Measurements from ENCODE around the gene RTF2.

Gene RTF2

DNA sequence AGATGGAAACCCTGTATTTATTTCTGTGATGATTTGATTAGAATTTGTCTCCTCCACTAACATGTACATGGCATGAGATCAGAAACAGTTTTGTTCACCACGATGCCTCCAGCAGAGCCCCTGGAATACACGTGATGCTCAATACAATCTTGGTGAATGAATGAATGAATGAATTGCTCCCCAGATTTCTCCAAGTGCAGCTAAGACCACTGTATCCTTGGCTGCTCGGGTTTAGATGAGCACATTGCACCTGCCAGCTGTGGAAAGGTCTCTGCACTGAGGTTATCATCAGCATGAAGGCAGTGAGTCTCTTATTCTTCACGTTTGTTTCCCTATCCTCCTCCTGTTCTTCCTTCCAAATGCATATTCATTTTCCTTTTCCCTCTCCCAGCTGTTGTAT lies 38.5 kb upstream of the RTF2 start:
- H3K4me1 ChIP-seq (ENCODE audit: insufficient read depth, low read length): no peaks in the 10 kb centered on the region
- H3K9me3 ChIP-seq (ENCODE audit: control insufficient read depth, insufficient read depth, low read length): no peaks in the 10 kb centered on the region
- no peaks in the 10 kb centered on the region for H3K36me3 ChIP-seq (ENCODE audit: insufficient read depth, low read length)
- no peak overlapping the region for H3K9ac ChIP-seq (ENCODE audit: low read depth, low read length)

- no peaks in the 10 kb centered on the region for H3K36me3 ChIP-seq (ENCODE audit: insufficient read depth, low read length)
- H3K9ac ChIP-seq (ENCODE audit: low read depth, low read length): no peak overlapping the region
- no peaks in the 10 kb centered on the region for H3K4me1 ChIP-seq (ENCODE audit: insufficient read depth, low read length)
Observed at GRCh38 chr20:56430461-56430860, 38.0 kb upstream of the RTF2 start.

DNA sequence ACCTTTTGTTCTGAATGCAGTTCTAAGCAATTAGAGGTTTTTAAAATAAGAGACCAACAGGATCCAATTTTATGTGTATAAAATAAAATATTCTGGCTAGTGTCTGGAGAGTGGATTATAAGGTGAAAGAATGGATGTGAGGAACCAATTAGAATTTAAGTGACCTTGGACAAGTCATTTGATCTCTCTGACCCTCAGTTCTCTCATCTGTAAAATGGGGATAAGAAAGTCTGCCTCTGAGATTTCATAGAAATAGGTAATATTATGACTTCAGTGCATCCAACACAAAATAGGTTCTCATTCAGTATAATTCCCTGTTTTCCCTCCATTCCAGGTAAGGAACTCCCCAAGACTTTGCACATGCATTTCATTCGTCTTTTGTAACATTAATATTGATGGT lies 37.5 kb upstream of the RTF2 start:
- no peaks in the 10 kb centered on the region for H3K9me3 ChIP-seq (ENCODE audit: control insufficient read depth, insufficient read depth, low read length)
- no peaks in the 10 kb centered on the region for H3K36me3 ChIP-seq (ENCODE audit: insufficient read depth, low read length)
- no peaks in the 10 kb centered on the region for H3K4me1 ChIP-seq (ENCODE audit: insufficient read depth, low read length)
- H3K9ac ChIP-seq (ENCODE audit: low read depth, low read length): no peak overlapping the region

More at GRCh38 chr20:56430461-56430860, 38.0 kb upstream of the RTF2 start:
- no peaks in the 10 kb centered on the region for H3K9me3 ChIP-seq (ENCODE audit: control insufficient read depth, insufficient read depth, low read length)

- Histone ChIP-seq H3K9me3 (ENCODE audit: control insufficient read depth, insufficient read depth, low read length) (no peaks in the 10 kb centered on the region), H3K9ac (ENCODE audit: low read depth, low read length) (no peak overlapping the region), H3K36me3 (ENCODE audit: insufficient read depth, low read length) (no peaks in the 10 kb centered on the region), H3K4me1 (ENCODE audit: insufficient read depth, low read length) (no peaks in the 10 kb centered on the region)
Observed at GRCh38 chr20:56431471-56431870, 37.0 kb upstream of the RTF2 start.

DNA sequence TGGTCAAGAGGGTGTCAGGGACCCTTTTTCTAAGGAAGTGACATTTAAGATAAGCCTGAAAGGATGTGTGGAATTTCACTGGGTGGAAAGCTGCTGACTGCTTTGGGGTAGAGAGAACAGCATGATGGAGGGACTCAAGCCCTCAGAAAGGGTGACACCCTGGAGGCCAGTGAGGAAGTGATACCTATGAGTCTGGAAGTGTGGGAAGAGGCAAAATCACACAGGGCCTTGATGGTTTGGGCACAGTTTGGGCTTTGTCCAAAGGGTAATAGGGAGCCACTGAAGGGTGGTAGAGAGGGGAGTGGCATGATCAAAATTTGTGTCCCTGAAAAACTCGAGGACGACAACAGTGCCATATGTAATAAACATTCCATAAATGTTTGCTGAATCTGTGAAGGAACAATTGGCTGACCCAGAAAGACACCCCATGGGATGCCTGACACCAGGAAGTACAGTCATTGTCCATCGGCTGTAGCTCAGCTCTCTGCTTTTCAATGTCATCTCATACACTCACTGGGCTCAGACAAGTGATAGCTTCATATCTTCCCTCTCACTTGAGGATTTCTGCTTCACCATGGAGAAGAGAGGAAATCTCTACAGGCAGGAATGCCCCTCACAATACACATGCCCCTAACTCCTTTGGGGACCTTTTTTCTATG lies 35.1 kb upstream of the RTF2 start:
- H3K4me1 ChIP-seq (ENCODE audit: insufficient read depth, low read length): no peaks in the 10 kb centered on the region
- H3K9ac ChIP-seq (ENCODE audit: low read depth, low read length): no peak overlapping the region
- no peaks in the 10 kb centered on the region for H3K36me3 ChIP-seq (ENCODE audit: insufficient read depth, low read length)
- no peaks in the 10 kb centered on the region for H3K9me3 ChIP-seq (ENCODE audit: control insufficient read depth, insufficient read depth, low read length)

GRCh38 chr20:56433880-56434255 lies 34.6 kb upstream of the RTF2 start:
- Histone ChIP-seq H3K36me3 (ENCODE audit: insufficient read depth, low read length) (no peaks in the 10 kb centered on the region), H3K4me1 (ENCODE audit: insufficient read depth, low read length) (no peaks in the 10 kb centered on the region), H3K9ac (ENCODE audit: low read depth, low read length) (no peak overlapping the region), H3K9me3 (ENCODE audit: control insufficient read depth, insufficient read depth, low read length) (no peaks in the 10 kb centered on the region)

DNA sequence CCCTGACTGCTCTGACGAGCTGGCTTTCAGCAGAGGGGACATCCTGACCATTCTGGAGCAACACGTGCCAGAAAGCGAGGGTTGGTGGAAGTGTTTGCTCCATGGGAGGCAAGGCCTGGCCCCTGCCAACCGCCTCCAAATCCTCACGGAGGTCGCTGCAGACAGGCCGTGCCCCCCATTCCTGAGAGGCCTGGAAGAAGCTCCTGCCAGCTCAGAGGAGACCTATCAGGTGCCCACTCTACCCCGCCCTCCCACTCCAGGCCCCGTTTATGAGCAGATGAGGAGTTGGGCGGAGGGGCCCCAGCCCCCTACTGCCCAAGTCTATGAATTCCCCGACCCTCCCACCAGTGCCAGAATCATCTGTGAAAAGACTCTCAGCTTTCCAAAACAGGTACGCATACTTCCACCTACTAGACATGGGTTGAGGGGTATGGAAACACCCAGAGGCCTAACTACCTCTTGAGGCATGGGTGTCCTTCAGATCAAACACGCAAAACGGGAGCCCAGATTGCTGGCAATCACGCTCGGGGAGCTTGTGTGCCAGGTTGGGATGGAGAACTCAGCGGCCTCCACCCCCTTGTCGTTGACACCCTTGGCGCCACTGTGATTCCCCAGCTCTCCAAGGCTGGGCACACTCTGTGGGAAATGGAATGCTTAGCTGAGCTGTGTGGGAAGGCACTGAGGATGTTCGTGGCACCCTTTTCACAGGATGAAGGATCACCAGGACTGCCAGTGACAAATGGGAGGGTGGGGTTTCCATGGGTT lies 31.0 kb upstream of the RTF2 start:
- H3K36me3 ChIP-seq (ENCODE audit: insufficient read depth, low read length): no peaks in the 10 kb centered on the region
- no peaks in the 10 kb centered on the region for H3K4me1 ChIP-seq (ENCODE audit: insufficient read depth, low read length)
- H3K9me3 ChIP-seq (ENCODE audit: control insufficient read depth, insufficient read depth, low read length): no peaks in the 10 kb centered on the region
- H3K9ac ChIP-seq (ENCODE audit: low read depth, low read length): no peak overlapping the region

DNA sequence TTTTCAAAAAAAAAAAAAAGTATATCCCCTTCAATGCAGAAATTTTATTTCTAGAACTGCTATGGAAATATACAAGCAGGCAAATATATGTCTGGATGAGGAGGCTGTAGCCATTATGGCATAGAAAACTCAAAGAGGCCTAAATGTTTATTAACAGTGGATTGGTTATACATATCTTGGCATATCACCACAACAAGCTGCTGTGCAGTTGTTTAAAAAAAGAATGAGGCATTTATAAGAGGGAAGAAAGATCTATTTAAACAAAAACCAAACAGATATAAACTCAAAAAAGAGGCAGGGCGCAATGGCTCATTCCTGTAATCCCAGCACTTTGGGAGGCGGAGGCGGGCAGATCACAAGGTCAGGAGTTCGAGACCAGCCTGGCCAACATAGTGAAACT lies 30.1 kb upstream of the RTF2 start:
- Histone ChIP-seq H3K4me1 (ENCODE audit: insufficient read depth, low read length) (no peaks in the 10 kb centered on the region), H3K9me3 (ENCODE audit: control insufficient read depth, insufficient read depth, low read length) (no peaks in the 10 kb centered on the region), H3K9ac (ENCODE audit: low read depth, low read length) (no peak overlapping the region), H3K36me3 (ENCODE audit: insufficient read depth, low read length) (no peaks in the 10 kb centered on the region)

- no peaks in the 10 kb centered on the region for H3K36me3 ChIP-seq (ENCODE audit: insufficient read depth, low read length)
- H3K4me1 ChIP-seq (ENCODE audit: insufficient read depth, low read length): no peaks in the 10 kb centered on the region
- no peaks in the 10 kb centered on the region for H3K9me3 ChIP-seq (ENCODE audit: control insufficient read depth, insufficient read depth, low read length)
- H3K9ac ChIP-seq (ENCODE audit: low read depth, low read length): no peak overlapping the region
Observed at GRCh38 chr20:56439771-56440291, 28.6 kb upstream of the RTF2 start.

DNA sequence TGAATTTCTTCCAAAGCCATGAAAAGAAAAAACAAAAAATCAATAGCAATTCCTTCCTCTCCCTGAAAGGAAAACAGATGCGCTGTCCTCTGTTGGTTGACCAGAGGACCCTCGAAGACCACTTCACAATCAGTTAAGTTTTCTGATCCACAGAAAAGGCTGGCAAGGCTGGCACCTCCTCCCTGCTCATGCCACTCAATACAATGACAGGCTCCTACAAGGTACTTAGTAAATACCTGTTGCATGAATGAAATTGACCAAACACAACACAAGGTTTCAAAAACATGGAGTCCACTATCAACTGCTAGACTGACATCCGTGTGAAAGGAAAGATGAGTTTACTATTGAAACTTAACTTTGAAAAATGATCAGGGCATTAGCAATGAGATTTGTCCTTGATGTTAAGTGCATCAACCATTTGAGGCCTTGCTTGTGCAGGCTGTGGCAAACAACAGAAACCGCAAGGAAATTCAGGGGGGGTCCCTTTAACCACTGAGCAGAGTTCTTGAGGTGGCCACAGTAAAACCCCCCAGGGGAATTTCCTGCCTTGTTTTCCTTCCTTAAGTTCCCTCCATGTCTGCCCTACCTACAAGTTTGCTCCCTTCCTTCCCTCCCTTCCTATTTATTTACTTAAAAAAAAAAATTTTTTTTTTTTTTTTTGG lies 27.9 kb upstream of the RTF2 start:
- H3K9ac ChIP-seq (ENCODE audit: low read depth, low read length): no peak overlapping the region
- H3K9me3 ChIP-seq (ENCODE audit: control insufficient read depth, insufficient read depth, low read length): no peaks in the 10 kb centered on the region
- H3K4me1 ChIP-seq (ENCODE audit: insufficient read depth, low read length): no peaks in the 10 kb centered on the region
- H3K36me3 ChIP-seq (ENCODE audit: insufficient read depth, low read length): no peaks in the 10 kb centered on the region

- no peaks in the 10 kb centered on the region for H3K4me1 ChIP-seq (ENCODE audit: insufficient read depth, low read length)
- no peaks in the 10 kb centered on the region for H3K36me3 ChIP-seq (ENCODE audit: insufficient read depth, low read length)
- no peaks in the 10 kb centered on the region for H3K9me3 ChIP-seq (ENCODE audit: control insufficient read depth, insufficient read depth, low read length)
- no peak overlapping the region for H3K9ac ChIP-seq (ENCODE audit: low read depth, low read length)
Observed at GRCh38 chr20:56442389-56443365, 25.8 kb upstream of the RTF2 start.

- no peaks in the 10 kb centered on the region for H3K4me1 ChIP-seq (ENCODE audit: insufficient read depth, low read length)
- H3K36me3 ChIP-seq (ENCODE audit: insufficient read depth, low read length): no peaks in the 10 kb centered on the region
- H3K9me3 ChIP-seq (ENCODE audit: control insufficient read depth, insufficient read depth, low read length): no peaks in the 10 kb centered on the region
- H3K9ac ChIP-seq (ENCODE audit: low read depth, low read length): no peak overlapping the region
Observed at GRCh38 chr20:56443654-56444540, 24.5 kb upstream of the RTF2 start.

DNA sequence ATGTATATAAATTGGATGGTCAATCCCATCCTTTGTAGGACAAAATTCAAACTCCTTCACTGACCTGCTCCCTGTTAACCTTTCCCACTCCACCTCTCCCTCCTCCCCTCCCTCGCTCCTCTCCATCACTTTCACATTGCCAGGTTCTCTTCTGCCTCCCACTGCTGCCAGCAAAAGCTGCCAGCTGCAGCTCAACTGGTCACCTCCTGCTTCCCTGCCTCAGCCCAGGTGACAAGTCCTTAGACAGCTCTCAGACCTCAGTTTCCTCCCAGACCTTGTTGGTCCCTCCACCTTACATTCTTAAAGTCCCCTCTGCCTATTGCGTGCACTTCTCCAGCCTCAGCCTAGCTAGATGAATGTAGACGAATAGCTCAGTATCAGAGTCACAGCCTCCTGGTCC lies 23.3 kb upstream of the RTF2 start:
- Histone ChIP-seq H3K9ac (ENCODE audit: low read depth, low read length) (no peak overlapping the region), H3K9me3 (ENCODE audit: control insufficient read depth, insufficient read depth, low read length) (no peaks in the 10 kb centered on the region), H3K4me1 (ENCODE audit: insufficient read depth, low read length) (no peaks in the 10 kb centered on the region), H3K36me3 (ENCODE audit: insufficient read depth, low read length) (no peaks in the 10 kb centered on the region)
